HEK293T (cell line): ENCODE data around the gene SH3BGRL.
"Not testable (repeated sequence)": the region's sequence is repeated elsewhere in the genome, so short reads cannot be mapped to it uniquely, and the experiment has no call there.

Experiments used
- BHLHE40 ChIP-seq: fragments of 450-650 bp; IDR thresholded peaks from 2 replicates; pipeline ENCODE4 v1.6.1; 2016; ENCODE audit warnings: mild to moderate bottlenecking, moderate library complexity, borderline replicate concordance
- CTBP1 ChIP-seq: fragments of 450-650 bp; IDR thresholded peaks from 2 replicates; pipeline ENCODE4 v1.6.1; 2016; ENCODE audit warnings: borderline replicate concordance
- ELF4 ChIP-seq: fragments of 450-650 bp; IDR thresholded peaks from 2 replicates; pipeline ENCODE4 v1.6.1; 2017; ENCODE audit warnings: antibody characterized with exemption
- FOXK2 ChIP-seq: fragments of 450-650 bp; IDR thresholded peaks from 2 replicates; pipeline ENCODE4 v1.6.1; 2016; ENCODE audit warnings: mild to moderate bottlenecking
- FOXM1 ChIP-seq: fragments of 450-650 bp; IDR thresholded peaks from 2 replicates; pipeline ENCODE4 v1.6.1; 2017; ENCODE audit warnings: mild to moderate bottlenecking, borderline replicate concordance
- HDGF ChIP-seq: fragments of 450-650 bp; IDR thresholded peaks from 2 replicates; pipeline ENCODE4 v1.6.1; 2017; ENCODE audit warnings: antibody characterized with exemption, borderline replicate concordance
- LEF1 ChIP-seq: fragments of 450-650 bp; IDR thresholded peaks from 2 replicates; pipeline ENCODE4 v1.6.1; 2017; ENCODE audit warnings: mild to moderate bottlenecking, borderline replicate concordance
- NFRKB ChIP-seq: fragments of 450-650 bp; IDR thresholded peaks from 2 replicates; pipeline ENCODE4 v1.6.1; 2016; ENCODE audit warnings: mild to moderate bottlenecking, moderate library complexity
- SP1 ChIP-seq: fragments of 450-650 bp; IDR thresholded peaks from 2 replicates; pipeline ENCODE4 v1.6.1; 2017
- TARDBP ChIP-seq: fragments of 450-650 bp; IDR thresholded peaks from 2 replicates; pipeline ENCODE4 v1.6.1; 2016
- ZNF384 ChIP-seq: fragments of 450-650 bp; IDR thresholded peaks from 2 replicates; pipeline ENCODE4 v1.6.1; 2016

DNA sequence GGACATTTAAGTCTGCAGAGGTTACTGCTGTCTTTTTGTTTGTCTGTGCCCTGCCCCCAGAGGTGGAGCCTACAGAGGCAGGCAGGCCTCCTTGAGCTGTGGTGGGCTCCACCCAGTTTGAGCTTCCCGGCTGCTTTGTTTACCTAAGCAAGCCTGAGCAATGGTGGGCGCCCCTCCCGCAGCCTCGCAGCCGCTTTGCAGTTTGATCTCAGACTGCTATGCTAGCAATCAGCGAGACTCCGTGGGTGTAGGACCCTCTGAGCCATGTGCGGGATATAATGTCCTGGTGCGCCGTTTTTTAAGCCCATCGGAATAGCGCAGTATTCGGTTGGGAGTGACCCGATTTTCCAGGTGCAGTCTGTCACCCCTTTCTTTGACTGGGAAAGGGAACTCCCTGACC, 143.4 kb downstream of the SH3BGRL start:
- not testable (repeated sequence) for TF ChIP-seq BHLHE40, ELF4, NFRKB, ZNF384, FOXK2, LEF1, SP1, CTBP1, TARDBP, FOXM1, HDGF
